HepG2 (cell line): ENCODE data around the gene FPR3. TPM values are rescaled to one million over a fixed set of nuclear protein-coding genes. Genes with fewer than 3 reads are reported as not detected.

ENCODE experiments used
- AGO1 ChIP-seq: fragments of 200-400 bp; formaldehyde crosslinking; IDR thresholded peaks from 2 replicates; pipeline ENCODE4 v1.6.1; 2017; ENCODE audit warnings: mild to moderate bottlenecking, low read depth, low read length, moderate library complexity; ENCODE audit not compliant: poor library complexity, severe bottlenecking
- BATF2 ChIP-seq: sonication (generic); formaldehyde crosslinking; IDR thresholded peaks from 2 replicates; pipeline ENCODE4 v1.8.0; 2022; ENCODE audit warnings: mild to moderate bottlenecking, missing genetic modification reagents, moderate library complexity
- BCLAF1 ChIP-seq: fragments of 450-650 bp; IDR thresholded peaks from 2 replicates; pipeline ENCODE4 v1.6.1; 2017; ENCODE audit warnings: mild to moderate bottlenecking
- CSRNP2 ChIP-seq: sonication (generic); formaldehyde crosslinking; conservative IDR thresholded peaks from 2 replicates; pipeline ENCODE4 v1.8.0; 2022; ENCODE audit warnings: low read depth, missing genetic modification reagents
- EP300 ChIP-seq, 3 experiments: sonication (generic) in 1 of 3; formaldehyde crosslinking in 1 of 3; IDR thresholded peaks; 2 replicates each; pipeline versions ENCODE4 v1.5.1 to v1.6.1; 2011 to 2020; ENCODE audit warnings: low read depth in 2 of 3, low read length in 2 of 3, borderline replicate concordance in 1 of 3, improper control_type of control experiment in 1 of 3, mild to moderate bottlenecking in 1 of 3, missing genetic modification reagents in 1 of 3, moderate library complexity in 1 of 3
- FOSL2 ChIP-seq: sonication (generic); formaldehyde crosslinking; IDR thresholded peaks from 2 replicates; pipeline ENCODE4 v1.4.0; 2020; ENCODE audit warnings: missing genetic modification reagents
- FOXA1 ChIP-seq, 2 experiments: fragments of 450-650 bp in 1 of 2; sonication (generic) in 1 of 2; formaldehyde crosslinking in 1 of 2; IDR thresholded peaks; 2 replicates each; pipeline versions ENCODE4 v1.4.0 to v1.6.1; 2016 to 2020; ENCODE audit warnings: missing genetic modification reagents in 1 of 2
- GTF2F1 ChIP-seq: fragments of 150-350 bp; IDR thresholded peaks from 2 replicates; pipeline ENCODE4 v1.6.1; 2014; ENCODE audit warnings: low read length
- KMT2B ChIP-seq: IDR thresholded peaks from 2 replicates; pipeline ENCODE4 v1.6.1; 2016; ENCODE audit warnings: missing genetic modification reagents, missing compliant biosample characterization
- NCOA2 ChIP-seq: sonication (generic); formaldehyde crosslinking; IDR thresholded peaks from 2 replicates; pipeline ENCODE4 v1.8.0; 2022; ENCODE audit warnings: inconsistent platforms
- NFKBIZ ChIP-seq: IDR thresholded peaks from 2 replicates; pipeline ENCODE4 v1.6.1; 2018; ENCODE audit warnings: missing genetic modification reagents, missing compliant biosample characterization
- PAWR ChIP-seq: sonication (generic); formaldehyde crosslinking; IDR thresholded peaks from 2 replicates; pipeline ENCODE4 v1.4.0; 2020; ENCODE audit warnings: missing genetic modification reagents, mild to moderate bottlenecking, borderline replicate concordance
- RAD21 ChIP-seq: fragments of 450-650 bp; formaldehyde crosslinking; IDR thresholded peaks from 2 replicates; pipeline ENCODE4 v1.5.0; 2020; ENCODE audit warnings: mild to moderate bottlenecking
- SOX13 ChIP-seq, 3 experiments: fragments of 450-650 bp in 1 of 3; sonication (generic) in 1 of 3; formaldehyde crosslinking in 1 of 3; IDR thresholded peaks in 2 of 3; conservative IDR thresholded peaks in 1 of 3; 2 replicates each; pipeline versions ENCODE4 v1.5.0 to v1.6.1; 2016 to 2020; ENCODE audit warnings: antibody characterized with exemption in 1 of 3, mild to moderate bottlenecking in 1 of 3, missing compliant biosample characterization in 1 of 3, missing genetic modification reagents in 1 of 3, moderate library complexity in 1 of 3
- SOX6 ChIP-seq, 2 experiments: fragments of 450-650 bp in 1 of 2; sonication (generic) in 1 of 2; formaldehyde crosslinking in 1 of 2; IDR thresholded peaks; 2 replicates each; pipeline versions ENCODE4 v1.4.0 to v1.6.1; 2017 to 2020; ENCODE audit warnings: antibody characterized with exemption in 1 of 2, mild to moderate bottlenecking in 1 of 2, missing genetic modification reagents in 1 of 2
- TAF1 ChIP-seq: sonication (generic); formaldehyde crosslinking; IDR thresholded peaks from 2 replicates; pipeline ENCODE4 v1.4.0; 2020; ENCODE audit warnings: missing genetic modification reagents
- ZBTB44 ChIP-seq: sonication (generic); formaldehyde crosslinking; IDR thresholded peaks from 2 replicates; pipeline ENCODE4 v1.4.0; 2020; ENCODE audit warnings: missing genetic modification reagents
- ZC3H13 ChIP-seq: sonication (generic); formaldehyde crosslinking; IDR thresholded peaks from 2 replicates; pipeline ENCODE4 v1.8.1; 2023; ENCODE audit warnings: mild to moderate bottlenecking, missing genetic modification reagents, moderate library complexity
- ZMAT3 ChIP-seq: sonication (generic); formaldehyde crosslinking; conservative IDR thresholded peaks from 2 replicates; pipeline ENCODE4 v1.7.0; 2021; ENCODE audit warnings: missing genetic modification reagents
- ZNF343 ChIP-seq: sonication (generic); formaldehyde crosslinking; IDR thresholded peaks from 2 replicates; pipeline ENCODE4 v1.4.0; 2020; ENCODE audit warnings: mild to moderate bottlenecking, missing genetic modification reagents
- ZNF589 ChIP-seq: sonication (generic); formaldehyde crosslinking; conservative IDR thresholded peaks from 2 replicates; pipeline ENCODE4 v1.8.0; 2022; ENCODE audit warnings: mild to moderate bottlenecking, moderate library complexity, missing genetic modification reagents
- ZNF598 ChIP-seq: sonication (generic); formaldehyde crosslinking; IDR thresholded peaks from 2 replicates; pipeline ENCODE4 v1.5.1; 2020; ENCODE audit warnings: mild to moderate bottlenecking, missing genetic modification reagents, borderline replicate concordance
- ZNF792 ChIP-seq: IDR thresholded peaks from 2 replicates; pipeline ENCODE4 v1.6.1; 2016
- polyA plus RNA-seq, 8 experiments: library from polyadenylated mRNA; depleted of rRNA in 3 of 8; stranded (reverse) in 7 of 8; unstranded in 1 of 8; fragments of >200 nt; fragmentation: Illumina TruSeq in 4 of 8; extraction: Trizol in 4 of 8; gene quantifications; 2 replicates each; pipeline versions ENCODE4 v1.2.1 to v1.2.3, GENCODE V29; 2011 to 2016; ENCODE audit warnings: low read depth in 4 of 8, missing spikeins in 1 of 8, mixed read lengths in 1 of 8; ENCODE audit not compliant: insufficient read depth in 1 of 8
- total RNA-seq, 5 experiments: library from RNA; depleted of rRNA; stranded (reverse); fragments of >200 nt; fragmentation: Illumina TruSeq; extraction: Trizol; gene quantifications; 2 replicates each; pipeline ENCODE4 v1.2.3, GENCODE V29; 2016; ENCODE audit warnings: low read depth in 1 of 5

FPR3 gene
- total and polyA plus RNA-seq, 2 of the 13 experiments (the other 11 are each of a cell fraction or from before 2014, with no cell fraction given): not detected

- TF ChIP-seq NCOA2 (no peak), ZC3H13 (CRISPR knock-in tag) (no peak), PAWR (CRISPR knock-in tag) (no peak), AGO1 (no peak), ZNF343 (no peak), BCLAF1 (no peak), KMT2B (CRISPR knock-in tag) (no peak), BATF2 (CRISPR knock-in tag) (no peak), RAD21 (CRISPR knock-in tag) (no peak), FOXA1 (IDR thresholded peaks at IDR 0.05) (no peak), FOXA1 (CRISPR knock-in tag; IDR thresholded peaks at IDR 0.05) (0 out of 2 replicates have a peak, but pooled peaks have one; percentile 11), ZBTB44 (no peak), ZNF598 (no peak), EP300 (IDR thresholded peaks at IDR 0.05; ENCODE audit: low read depth in 2 of 2, low read length in 2 of 2) (no peak), EP300 (CRISPR knock-in tag; IDR thresholded peaks at IDR 0.05; ENCODE audit: borderline replicate concordance) (no peak), TAF1 (CRISPR knock-in tag) (no peak), SOX13 (IDR thresholded peaks at IDR 0.05) (peak; percentile 45; the same call in 1 of the 2 replicates), SOX13 (CRISPR knock-in tag; conservative IDR thresholded peaks at IDR 0.05 in 1 of 2, IDR thresholded peaks at IDR 0.05 in 1 of 2) (peak in 1 of 2 experiments; percentile 88; a peak in 2 of 4 replicates), FOSL2 (CRISPR knock-in tag) (0 out of 2 replicates have a peak, but pooled peaks have one; percentile 8), ZNF589 (no peak), ZMAT3 (no peak), SOX6 (IDR thresholded peaks at IDR 0.05) (no peak), SOX6 (CRISPR knock-in tag; IDR thresholded peaks at IDR 0.05) (peak; percentile 71), CSRNP2 (no peak), NFKBIZ (no peak), GTF2F1 (no peak), ZNF792 (CRISPR knock-in tag) (no peak)
These were observed 13.5 kb downstream of the FPR3 start (continued) for GRCh38 chr19:51808333-51808986.
